GM12892 (cell line): Measurements from ENCODE around the gene FBXL22.
"Not testable (repeated sequence)": the region's sequence is repeated elsewhere in the genome, so short reads cannot be mapped to it uniquely, and the experiment has no call there.

ENCODE experiments used
- DNase-seq: peaks from one replicate; pipeline ENCODE4 v3.0.0; 2011; ENCODE audit not compliant: insufficient read length
- FAIRE-seq: peaks from 2 replicates; lab custom pipeline; 2011; peaks lifted over from hg19 to GRCh38; lab: Jason Lieb, UNC
- POLR2A ChIP-seq: IDR thresholded peaks from 2 replicates; pipeline ENCODE4 v1.6.1; 2011; ENCODE audit warnings: low read depth, low read length, control low read depth
- POLR2AphosphoS5 ChIP-seq: IDR thresholded peaks from 2 replicates; pipeline ENCODE4 v1.6.1; 2011; ENCODE audit warnings: low read depth, low read length, control low read depth
- TAF1 ChIP-seq: IDR thresholded peaks from 2 replicates; pipeline ENCODE4 v1.6.1; 2011; ENCODE audit warnings: low read depth, mild to moderate bottlenecking, control low read depth, low read length, borderline replicate concordance

FBXL22 gene

DNA sequence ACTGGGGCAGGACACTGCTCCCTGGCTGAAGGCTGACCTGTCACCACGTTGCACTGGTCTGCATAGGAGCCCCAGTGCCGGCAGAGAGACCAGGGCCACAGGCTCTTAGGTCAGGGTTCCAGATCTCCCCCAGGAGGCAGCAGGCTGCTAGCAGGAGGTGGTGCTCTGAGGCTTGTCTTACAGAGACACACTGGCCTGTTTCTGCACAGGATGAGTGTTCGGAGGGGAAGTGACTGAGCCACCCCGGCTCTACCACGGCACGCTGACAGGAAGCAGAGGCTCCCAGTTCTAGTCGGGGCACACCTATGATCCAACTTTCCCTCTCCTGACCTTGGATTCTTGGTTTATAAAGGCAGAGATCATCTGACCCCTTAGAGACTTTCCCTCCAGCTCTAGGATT is 8.6 kb downstream of the FBXL22 start:
- TF ChIP-seq POLR2A (no peak), POLR2AphosphoS5 (no peak), TAF1 (no peak)
- DNase-seq (no peak), FAIRE-seq (peak; percentile 72)

DNA sequence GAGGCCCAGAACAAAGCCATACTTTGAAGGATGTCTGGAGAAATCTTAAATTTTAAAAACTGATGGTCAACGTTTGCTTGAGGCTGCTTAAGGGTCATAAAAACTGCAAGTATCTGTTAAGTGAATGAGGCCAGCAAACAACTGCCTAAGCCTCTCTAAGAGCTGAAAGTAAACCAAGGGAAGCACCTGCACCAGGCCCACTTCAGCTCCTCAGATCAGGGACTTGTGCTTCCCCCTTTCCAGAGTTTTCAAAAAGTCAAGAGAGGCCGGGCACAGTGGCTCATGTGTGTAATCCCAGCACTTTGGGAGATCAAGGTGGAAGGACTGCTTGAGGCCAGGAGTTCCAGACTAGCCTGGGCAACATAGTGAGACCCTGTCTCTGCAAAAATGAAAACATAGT is 9.1 kb downstream of the FBXL22 start:
- no peak for FAIRE-seq
- TF ChIP-seq POLR2A (no peak), TAF1 (no peak), POLR2AphosphoS5 (no peak)
- DNase-seq: no peak

DNA sequence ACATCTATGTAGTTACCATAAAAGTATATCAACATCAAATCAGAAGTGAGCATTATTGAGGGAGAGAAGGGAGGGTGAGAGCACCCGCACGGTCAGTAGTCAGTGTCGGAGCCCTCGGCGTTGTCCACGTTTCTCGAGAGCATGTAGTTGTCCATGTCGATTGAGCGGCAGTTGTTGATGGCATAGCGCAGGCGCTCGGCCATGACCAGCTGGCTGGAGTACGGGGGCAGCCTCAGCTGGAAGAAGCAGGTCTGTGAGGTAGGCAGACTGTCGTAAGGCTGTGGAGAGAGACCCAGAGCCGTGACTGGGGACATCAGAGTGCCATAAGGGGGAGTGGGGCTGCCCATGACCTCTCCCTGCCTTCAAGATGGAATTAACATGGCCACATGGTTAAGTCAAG is 11.8 kb downstream of the FBXL22 start:
- TF ChIP-seq POLR2A (no peak), TAF1 (no peak), POLR2AphosphoS5 (no peak)
- FAIRE-seq (no peak), DNase-seq (no peak)

DNA sequence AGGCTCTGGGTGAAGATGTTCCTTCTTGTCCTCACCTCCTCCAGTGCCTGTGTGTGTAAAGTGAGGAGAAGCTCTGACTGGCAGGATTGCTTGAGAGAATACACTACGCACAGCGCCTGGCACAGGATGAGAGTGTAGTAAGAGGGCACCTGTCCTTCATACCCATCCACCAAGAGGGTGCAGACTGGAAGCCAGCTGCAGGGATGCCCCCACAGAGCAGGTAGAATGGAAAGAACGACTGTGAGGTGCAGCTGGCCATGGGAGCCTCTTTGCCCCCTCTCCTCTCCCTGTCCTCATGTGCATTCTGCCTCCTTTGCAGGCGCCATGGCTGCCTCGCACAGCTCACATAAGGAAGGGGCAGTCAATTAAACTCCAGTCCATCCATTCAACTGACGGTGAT is 12.3 kb downstream of the FBXL22 start:
- FAIRE-seq: no peak

DNA sequence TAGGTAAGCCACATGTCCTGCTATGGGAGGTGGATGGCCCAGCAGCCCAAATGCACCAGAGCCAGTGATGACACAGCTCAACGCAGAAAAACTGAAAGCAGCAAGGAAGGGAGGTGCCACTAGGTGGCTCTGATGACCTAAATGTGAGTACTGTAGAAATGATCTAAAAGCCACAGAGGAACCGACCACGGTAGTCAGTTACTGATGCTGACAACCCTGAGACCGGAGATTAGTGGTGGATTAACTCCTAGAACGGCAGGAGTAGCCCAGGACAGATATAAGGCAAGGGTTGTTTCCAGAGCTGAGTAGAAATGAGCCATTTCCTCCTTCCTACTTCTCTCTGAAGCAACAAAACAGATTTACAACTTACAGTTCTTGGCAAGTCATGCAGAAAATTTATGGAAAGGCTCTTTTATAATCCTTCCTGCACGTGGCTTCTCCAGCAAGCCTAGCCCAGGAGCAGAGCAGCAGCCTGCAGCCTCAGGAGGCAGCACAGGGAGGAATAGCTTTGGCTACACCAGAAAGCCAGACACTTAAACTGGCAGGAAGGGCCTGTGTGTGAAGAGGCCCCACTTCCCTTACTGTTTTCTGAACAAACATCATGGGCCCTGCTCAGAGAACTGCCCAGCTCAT is 13.1 kb downstream of the FBXL22 start:
- peak; percentile 58 for DNase-seq
- peak; percentile 93 for FAIRE-seq
- TF ChIP-seq POLR2AphosphoS5 (no peak), POLR2A (no peak), TAF1 (no peak)

More for the DNA sequence above, 12.3 kb downstream of the FBXL22 start:
- no peak for DNase-seq
- TF ChIP-seq TAF1 (no peak), POLR2A (no peak), POLR2AphosphoS5 (no peak)

DNA sequence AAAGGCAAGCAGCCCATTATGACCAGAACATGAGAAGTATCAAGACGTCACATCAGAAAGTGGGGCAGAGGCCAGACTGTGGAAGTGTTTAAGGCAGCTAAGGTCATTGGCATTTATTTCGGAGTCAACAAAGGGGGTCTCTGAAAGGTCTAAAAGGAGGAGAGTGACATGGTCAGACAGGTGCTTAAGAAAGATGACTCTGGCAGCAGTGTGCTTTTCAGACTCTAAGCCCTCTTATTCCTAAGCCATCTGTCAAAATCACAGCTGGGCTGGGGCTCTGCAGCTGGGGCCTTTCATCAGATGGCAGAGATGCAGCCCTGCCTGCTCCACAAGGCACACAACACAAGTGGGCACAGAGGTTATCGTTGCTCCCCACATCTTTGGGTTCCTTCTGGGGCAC is 14.0 kb downstream of the FBXL22 start:
- no peak for DNase-seq
- no peak for TF ChIP-seq TAF1
- no peak for TF ChIP-seq POLR2A
- no peak for FAIRE-seq

DNA sequence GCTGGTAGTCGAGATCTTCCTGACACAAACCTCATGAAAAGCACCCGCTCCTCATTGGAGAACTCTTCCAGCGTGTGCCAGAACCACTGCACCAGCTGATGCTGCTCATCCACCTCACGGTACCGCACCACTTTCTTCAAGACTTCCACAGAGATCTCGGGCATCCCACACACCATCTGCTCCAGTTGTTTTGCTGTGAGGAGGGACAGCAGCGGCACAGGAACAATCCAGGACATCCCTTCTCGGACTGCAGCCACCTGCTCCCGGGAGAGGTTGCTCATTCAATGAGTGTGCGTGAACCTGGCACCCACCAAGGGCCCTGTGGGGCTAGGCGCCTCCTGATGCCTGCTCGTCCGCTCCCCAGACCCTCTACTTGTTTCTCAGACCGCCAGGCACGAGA is 15.1 kb downstream of the FBXL22 start:
- DNase-seq: no peak
- FAIRE-seq: no peak
- no peak for TF ChIP-seq POLR2AphosphoS5
- no peak for TF ChIP-seq POLR2A
- TF ChIP-seq TAF1: no peak

DNA sequence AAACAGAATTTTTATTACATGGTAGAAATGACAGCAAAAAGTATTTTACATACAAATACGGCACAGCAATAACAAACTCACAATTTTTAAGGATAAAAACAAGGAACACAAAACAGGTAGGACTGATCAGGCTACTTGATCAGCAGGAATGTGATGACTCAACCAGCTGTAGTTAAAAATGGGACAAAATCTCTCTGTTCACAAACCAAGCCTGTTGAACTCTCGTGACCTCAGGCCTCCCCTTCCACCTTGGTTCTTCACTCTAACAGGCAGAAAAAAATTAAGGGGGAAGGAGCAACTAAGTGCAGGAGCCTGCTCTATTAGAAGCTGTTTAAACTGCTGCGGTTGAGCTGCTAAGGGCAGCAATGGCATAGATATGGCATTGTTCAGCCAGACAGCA is 18.7 kb downstream of the FBXL22 start:
- no peak for TF ChIP-seq POLR2AphosphoS5
- TF ChIP-seq TAF1: no peak
- TF ChIP-seq POLR2A: no peak
- DNase-seq (no peak), FAIRE-seq (no peak)

DNA sequence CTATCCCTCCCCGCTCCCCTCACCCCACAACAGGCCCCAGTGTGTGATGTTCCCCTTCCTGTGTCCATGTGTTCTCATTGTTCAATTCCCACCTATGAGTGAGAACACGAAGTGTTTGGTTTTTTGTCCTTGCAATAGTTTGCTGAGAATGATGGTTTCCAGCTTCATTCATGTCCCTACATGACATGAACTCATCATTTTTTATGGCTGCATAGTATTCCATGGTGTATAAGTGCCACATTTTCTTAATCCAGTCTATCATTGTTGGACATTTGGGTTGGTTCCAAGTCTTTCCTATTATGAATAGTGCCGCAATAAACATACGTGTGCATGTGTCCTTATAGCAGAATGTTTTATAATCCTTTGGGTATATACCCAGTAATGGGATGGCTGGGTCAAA is 20.0 kb downstream of the FBXL22 start:
- FAIRE-seq, DNase-seq: not testable (repeated sequence)

DNA sequence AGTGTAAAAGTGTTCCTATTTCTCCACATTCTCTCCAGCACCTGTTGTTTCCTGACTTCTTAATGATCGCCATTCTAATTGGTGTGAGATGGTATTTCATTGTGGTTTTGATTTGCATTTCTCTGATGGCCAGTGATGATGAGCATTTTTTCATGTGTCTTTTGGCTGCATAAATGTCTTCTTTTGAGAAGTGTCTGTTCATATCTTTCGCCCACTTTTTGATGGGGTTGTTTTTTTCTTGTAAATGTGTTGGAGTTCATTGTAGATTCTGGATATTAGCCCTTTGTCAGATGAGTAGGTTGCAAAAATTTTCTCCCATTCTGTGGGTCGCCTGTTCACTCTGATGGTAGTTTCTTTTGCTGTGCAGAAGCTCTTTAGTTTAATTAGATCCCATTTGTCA is 20.4 kb downstream of the FBXL22 start:
- not testable (repeated sequence) for DNase-seq, FAIRE-seq

DNA sequence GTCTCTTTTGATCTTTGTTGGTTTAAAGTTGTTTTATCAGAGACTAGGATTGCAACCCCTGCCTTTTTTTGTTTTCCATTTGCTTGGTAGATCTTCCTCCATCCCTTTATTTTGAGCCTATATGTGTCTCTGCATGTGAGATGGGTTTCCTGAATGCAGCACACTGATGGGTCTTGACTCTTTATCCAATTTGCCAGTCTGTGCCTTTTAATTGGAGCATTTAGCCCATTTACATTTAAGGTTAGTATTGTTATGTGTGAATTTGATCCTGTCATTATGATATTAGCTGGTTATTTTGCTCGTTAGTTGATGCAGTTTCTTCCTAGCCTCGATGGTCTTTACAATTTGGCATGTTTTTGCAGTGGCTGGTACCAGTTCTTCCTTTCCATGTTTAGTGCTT is 23.6 kb downstream of the FBXL22 start:
- not testable (repeated sequence) for DNase-seq, FAIRE-seq

DNA sequence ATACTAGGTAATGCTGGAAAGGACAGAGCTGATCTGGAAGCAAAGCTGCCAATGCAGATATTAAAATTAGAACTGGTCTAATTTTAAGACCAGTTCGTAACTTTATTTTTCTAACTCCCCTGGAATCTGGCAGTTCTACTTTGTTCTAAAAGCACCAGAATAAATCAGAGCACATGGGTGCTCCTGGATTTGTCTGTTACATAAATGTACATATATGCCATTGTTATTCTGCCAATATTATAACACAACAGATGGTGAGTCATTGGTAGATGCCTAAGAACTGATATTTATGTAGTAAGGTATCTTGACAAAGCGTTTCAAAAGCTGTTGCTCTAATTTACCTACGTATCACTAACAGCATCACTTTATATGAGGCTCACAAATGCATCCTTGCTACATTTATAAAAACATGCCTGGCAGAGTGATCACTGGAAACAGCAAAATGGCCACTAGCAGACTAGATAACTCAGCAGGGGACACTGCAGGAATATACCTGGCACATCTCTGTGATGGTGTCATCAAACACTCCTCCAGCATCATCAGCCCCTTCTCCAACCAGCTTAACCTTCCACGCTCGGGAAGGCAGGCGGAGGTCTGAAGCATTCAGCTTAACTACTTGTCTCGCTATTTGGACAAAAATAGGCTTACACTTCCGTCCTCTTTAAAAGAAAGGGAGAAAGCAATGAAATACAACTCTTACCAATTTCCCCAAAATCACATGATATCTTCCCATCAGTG is 26.2 kb downstream of the FBXL22 start:
- no peak for FAIRE-seq
- TF ChIP-seq POLR2A (no peak), TAF1 (no peak), POLR2AphosphoS5 (no peak)
- DNase-seq: no peak
